Muscle of leg (tissue), 11 donors: ENCODE measurements around the gene MXRA8. TPM values are rescaled to one million over a fixed set of nuclear protein-coding genes. Genes with fewer than 3 reads are reported as not detected.
A peak's percentile ranks its signal among the peaks of the same experiment; 100 is the strongest.

ENCODE experiments used
- DNase-seq: peaks from one replicate; pipeline ENCODE4 v3.0.0; 2013
- H3K27ac ChIP-seq: one replicate; pipeline ENCODE4 v1.5.1; 2013; ENCODE audit warnings: mild to moderate bottlenecking, low read length, control low read depth
- H3K27me3 ChIP-seq: one replicate; pipeline ENCODE4 v1.6.1; 2013; ENCODE audit warnings: low read length; ENCODE audit not compliant: control insufficient read depth, insufficient read depth
- H3K36me3 ChIP-seq: one replicate; pipeline ENCODE4 v1.6.1; 2013; ENCODE audit warnings: low read length; ENCODE audit not compliant: control insufficient read depth, insufficient read depth
- H3K4me1 ChIP-seq: one replicate; pipeline ENCODE4 v1.6.1; 2013; ENCODE audit warnings: low read length; ENCODE audit not compliant: control insufficient read depth, insufficient read depth
- H3K4me3 ChIP-seq: one replicate; pipeline ENCODE4 v1.5.1; 2013; ENCODE audit warnings: low read length, control low read depth
- H3K9me3 ChIP-seq: replicated peaks from 2 replicates; pipeline ENCODE4 v1.6.1; 2013; ENCODE audit warnings: low read depth, low read length; ENCODE audit not compliant: control insufficient read depth
- WGBS: methylation state at CpG from one replicate; pipeline ENCODE4 v1.1.5; 2013; ENCODE audit warnings: missing lambda C conversion rate; ENCODE audit not compliant: insufficient coverage; 5-methylcytosine and 5-hydroxymethylcytosine counted together
- polyA plus RNA-seq, 8 donors: library from polyadenylated mRNA; unstranded; fragments of 120-200 nt; gene quantifications; one replicate each; pipeline versions ENCODE4 v1.2.1 to v1.2.3, GENCODE V29; 2013; ENCODE audit warnings: inconsistent platforms in 1 of 8, low replicate concordance in 1 of 8; ENCODE audit not compliant: insufficient read length in 8 of 8, insufficient read depth in 1 of 8
- total RNA-seq: library from RNA; stranded (reverse); fragments of 120-200 nt; gene quantifications from one replicate; pipeline ENCODE4 v1.2.4, GENCODE V29; 2013

Gene MXRA8
- total and polyA plus RNA-seq, 9 donors, result 56.2 to 113 (median 87.9) TPM

DNA sequence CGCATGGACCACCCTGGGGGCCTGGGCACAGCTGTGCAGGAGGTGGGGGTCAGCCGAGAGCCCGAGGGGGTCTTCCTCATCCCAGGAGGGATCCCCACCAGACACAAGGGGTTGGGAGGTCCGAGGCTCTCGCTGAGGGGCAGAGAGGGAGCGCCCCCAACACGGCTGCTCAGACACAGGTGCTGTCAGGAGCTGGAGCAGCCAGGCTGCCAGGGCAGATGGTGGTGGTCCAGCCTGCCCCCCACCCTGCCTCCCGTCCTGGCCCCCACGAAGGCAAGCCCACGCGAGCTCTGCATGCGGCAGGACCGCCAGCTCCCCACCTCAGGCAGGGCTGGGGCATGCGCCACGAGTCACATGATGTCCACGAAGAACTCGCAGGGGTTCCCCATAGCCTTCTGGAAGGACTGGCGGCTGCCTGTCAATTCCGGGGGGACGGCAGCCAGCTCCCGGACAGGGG is 22.5 kb downstream of the MXRA8 start:
- no peak overlapping the region for H3K27ac ChIP-seq
- H3K27me3 ChIP-seq, result no peaks in the 10 kb centered on the region
- peaks cover 43% of the 10 kb centered on the region for H3K36me3 ChIP-seq
- no peaks in the 10 kb centered on the region for H3K9me3 ChIP-seq
- 75% methylated on average over 17 of the region's 21 CpGs for WGBS
- no peak for DNase-seq
- H3K4me3 ChIP-seq, result no peak overlapping the region
- peaks cover 9% of the 10 kb centered on the region for H3K4me1 ChIP-seq

DNA sequence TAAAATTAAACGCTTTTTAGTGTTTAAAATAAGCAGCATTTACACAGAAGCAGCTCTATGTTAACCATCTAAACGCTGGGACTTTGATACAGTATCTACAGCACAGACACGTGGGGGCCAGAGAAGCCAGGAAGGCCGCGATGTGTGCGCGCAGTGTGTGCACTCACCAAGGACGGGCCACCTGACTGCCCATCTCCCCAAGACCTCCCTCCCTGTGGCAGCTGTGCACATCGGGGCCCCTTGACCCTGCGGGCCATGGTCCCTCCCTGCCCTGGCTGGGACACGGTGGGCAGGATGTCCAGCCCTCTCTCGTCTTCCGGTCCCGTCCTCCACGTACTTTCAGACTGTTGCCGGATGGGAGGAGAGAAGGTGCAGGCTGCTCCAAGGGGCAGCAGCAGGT is 23.1 kb downstream of the MXRA8 start:
- no peak overlapping the region for H3K27ac ChIP-seq
- 61% methylated on average over 13 of the region's 16 CpGs for WGBS
- H3K4me1 ChIP-seq, result peaks cover 15% of the 10 kb centered on the region
- peaks cover 39% of the 10 kb centered on the region for H3K36me3 ChIP-seq
- H3K4me3 ChIP-seq, result no peak overlapping the region
- no peak for DNase-seq
- no peaks in the 10 kb centered on the region for H3K27me3 ChIP-seq
- H3K9me3 ChIP-seq, result no peaks in the 10 kb centered on the region

DNA sequence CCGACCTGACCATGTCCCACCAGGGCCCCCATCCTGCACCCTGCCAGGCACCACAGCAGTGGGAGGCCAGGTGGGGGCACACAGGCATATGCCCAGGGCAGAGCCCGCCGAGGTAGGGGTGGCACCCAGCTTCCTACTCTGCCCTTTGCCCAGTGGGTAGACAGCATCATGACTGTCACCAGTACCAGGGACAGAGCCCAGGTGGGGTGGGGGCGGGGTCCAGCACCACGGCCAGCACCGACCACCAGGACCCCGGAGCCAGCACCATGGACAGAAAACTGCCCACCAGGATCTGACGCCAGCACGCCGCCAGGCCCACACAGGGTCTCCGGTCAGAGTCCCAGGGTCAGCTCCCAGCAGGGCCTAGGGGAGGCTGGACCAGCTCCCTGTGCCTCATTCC is 23.5 kb downstream of the MXRA8 start:
- H3K36me3 ChIP-seq, result peaks cover 34% of the 10 kb centered on the region
- 38% methylated on average over 11 of the region's 11 CpGs for WGBS
- no peaks in the 10 kb centered on the region for H3K9me3 ChIP-seq
- no peak overlapping the region for H3K27ac ChIP-seq
- H3K4me3 ChIP-seq, result no peak overlapping the region
- H3K4me1 ChIP-seq, result peaks cover 16% of the 10 kb centered on the region
- no peak for DNase-seq
- no peaks in the 10 kb centered on the region for H3K27me3 ChIP-seq

DNA sequence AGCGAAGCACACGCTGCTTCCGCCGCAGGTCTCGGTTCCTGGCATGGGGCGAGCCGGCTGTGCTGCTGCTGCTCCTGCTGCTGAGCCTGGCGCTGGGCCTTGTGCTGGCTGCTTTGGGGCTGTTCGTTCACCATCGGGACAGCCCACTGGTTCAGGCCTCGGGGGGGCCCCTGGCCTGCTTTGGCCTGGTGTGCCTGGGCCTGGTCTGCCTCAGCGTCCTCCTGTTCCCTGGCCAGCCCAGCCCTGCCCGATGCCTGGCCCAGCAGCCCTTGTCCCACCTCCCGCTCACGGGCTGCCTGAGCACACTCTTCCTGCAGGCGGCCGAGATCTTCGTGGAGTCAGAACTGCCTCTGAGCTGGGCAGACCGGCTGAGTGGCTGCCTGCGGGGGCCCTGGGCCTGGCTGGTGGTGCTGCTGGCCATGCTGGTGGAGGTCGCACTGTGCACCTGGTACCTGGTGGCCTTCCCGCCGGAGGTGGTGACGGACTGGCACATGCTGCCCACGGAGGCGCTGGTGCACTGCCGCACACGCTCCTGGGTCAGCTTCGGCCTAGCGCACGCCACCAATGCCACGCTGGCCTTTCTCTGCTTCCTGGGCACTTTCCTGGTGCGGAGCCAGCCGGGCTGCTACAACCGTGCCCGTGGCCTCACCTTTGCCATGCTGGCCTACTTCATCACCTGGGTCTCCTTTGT is 24.7 kb downstream of the MXRA8 start:
- no peak overlapping the region for H3K27ac ChIP-seq

DNA sequence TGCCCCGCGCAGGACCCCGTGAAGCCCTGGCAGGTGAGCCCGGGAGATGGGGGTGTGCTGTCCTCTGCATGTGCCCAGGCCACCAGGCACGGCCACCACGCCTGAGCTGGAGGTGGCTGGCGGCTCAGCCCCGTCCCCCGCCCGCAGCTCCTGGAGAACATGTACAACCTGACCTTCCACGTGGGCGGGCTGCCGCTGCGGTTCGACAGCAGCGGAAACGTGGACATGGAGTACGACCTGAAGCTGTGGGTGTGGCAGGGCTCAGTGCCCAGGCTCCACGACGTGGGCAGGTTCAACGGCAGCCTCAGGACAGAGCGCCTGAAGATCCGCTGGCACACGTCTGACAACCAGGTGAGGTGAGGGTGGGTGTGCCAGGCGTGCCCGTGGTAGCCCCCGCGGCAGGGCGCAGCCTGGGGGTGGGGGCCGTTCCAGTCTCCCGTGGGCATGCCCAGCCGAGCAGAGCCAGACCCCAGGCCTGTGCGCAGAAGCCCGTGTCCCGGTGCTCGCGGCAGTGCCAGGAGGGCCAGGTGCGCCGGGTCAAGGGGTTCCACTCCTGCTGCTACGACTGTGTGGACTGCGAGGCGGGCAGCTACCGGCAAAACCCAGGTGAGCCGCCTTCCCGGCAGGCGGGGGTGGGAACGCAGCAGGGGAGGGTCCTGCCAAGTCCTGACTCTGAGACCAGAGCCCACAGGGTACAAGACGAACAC is 25.4 kb downstream of the MXRA8 start:
- no peaks in the 10 kb centered on the region for H3K9me3 ChIP-seq
- no peak for DNase-seq
- 80% methylated on average over 45 of the region's 48 CpGs for WGBS

More for the DNA sequence above, 24.7 kb downstream of the MXRA8 start:
- H3K4me1 ChIP-seq, result peaks cover 16% of the 10 kb centered on the region
- H3K9me3 ChIP-seq, result no peaks in the 10 kb centered on the region
- no peak for DNase-seq
- no peak overlapping the region for H3K4me3 ChIP-seq
- peaks cover 30% of the 10 kb centered on the region for H3K36me3 ChIP-seq
- 84% methylated on average over 36 of the region's 36 CpGs for WGBS
- H3K27me3 ChIP-seq, result no peaks in the 10 kb centered on the region

DNA sequence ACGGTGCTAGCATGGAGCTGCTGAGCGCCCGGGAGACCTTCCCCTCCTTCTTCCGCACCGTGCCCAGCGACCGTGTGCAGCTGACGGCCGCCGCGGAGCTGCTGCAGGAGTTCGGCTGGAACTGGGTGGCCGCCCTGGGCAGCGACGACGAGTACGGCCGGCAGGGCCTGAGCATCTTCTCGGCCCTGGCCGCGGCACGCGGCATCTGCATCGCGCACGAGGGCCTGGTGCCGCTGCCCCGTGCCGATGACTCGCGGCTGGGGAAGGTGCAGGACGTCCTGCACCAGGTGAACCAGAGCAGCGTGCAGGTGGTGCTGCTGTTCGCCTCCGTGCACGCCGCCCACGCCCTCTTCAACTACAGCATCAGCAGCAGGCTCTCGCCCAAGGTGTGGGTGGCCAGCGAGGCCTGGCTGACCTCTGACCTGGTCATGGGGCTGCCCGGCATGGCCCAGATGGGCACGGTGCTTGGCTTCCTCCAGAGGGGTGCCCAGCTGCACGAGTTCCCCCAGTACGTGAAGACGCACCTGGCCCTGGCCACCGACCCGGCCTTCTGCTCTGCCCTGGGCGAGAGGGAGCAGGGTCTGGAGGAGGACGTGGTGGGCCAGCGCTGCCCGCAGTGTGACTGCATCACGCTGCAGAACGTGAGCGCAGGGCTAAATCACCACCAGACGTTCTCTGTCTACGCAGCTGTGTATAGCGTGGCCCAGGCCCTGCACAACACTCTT is 26.2 kb downstream of the MXRA8 start:
- Histone ChIP-seq H3K27ac (no peak overlapping the region), H3K4me1 (peaks cover 16% of the 10 kb centered on the region)
- 78% methylated on average over 54 of the region's 57 CpGs for WGBS

More for the DNA sequence above, 25.4 kb downstream of the MXRA8 start:
- Histone ChIP-seq H3K4me3 (no peak overlapping the region), H3K27me3 (no peaks in the 10 kb centered on the region), H3K4me1 (peaks cover 16% of the 10 kb centered on the region), H3K36me3 (peaks cover 31% of the 10 kb centered on the region), H3K27ac (no peak overlapping the region)

DNA sequence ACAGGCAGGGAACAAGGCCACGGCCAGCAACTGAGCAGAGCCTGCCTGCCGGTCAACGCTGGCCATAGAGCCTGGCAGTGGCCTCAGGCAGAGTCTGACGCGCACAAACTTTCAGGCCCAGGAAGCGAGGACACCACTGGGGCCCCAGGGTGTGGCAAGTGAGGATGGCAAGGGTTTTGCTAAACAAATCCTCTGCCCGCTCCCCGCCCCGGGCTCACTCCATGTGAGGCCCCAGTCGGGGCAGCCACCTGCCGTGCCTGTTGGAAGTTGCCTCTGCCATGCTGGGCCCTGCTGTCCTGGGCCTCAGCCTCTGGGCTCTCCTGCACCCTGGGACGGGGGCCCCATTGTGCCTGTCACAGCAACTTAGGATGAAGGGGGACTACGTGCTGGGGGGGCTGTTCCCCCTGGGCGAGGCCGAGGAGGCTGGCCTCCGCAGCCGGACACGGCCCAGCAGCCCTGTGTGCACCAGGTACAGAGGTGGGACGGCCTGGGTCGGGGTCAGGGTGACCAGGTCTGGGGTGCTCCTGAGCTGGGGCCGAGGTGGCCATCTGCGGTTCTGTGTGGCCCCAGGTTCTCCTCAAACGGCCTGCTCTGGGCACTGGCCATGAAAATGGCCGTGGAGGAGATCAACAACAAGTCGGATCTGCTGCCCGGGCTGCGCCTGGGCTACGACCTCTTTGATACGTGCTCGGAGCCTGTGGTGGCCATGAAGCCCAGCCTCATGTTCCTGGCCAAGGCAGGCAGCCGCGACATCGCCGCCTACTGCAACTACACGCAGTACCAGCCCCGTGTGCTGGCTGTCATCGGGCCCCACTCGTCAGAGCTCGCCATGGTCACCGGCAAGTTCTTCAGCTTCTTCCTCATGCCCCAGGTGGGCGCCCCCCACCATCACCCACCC is 27.0 kb downstream of the MXRA8 start, which contains the start of gene TAS1R3:
TAS1R3 (plus strand) TSS at position 213 of the 898 bp plus-strand sequence; CDS start at position 279, 66 bp downstream.
- Histone ChIP-seq H3K27me3 (no peaks in the 10 kb centered on the region), H3K4me1 (peaks cover 17% of the 10 kb centered on the region), H3K9me3 (no peaks in the 10 kb centered on the region), H3K36me3 (peaks cover 34% of the 10 kb centered on the region), H3K27ac (peak within 1 kb of the TSS; percentile 35), H3K4me3 (no peak within 1 kb of the TSS)
- peak; percentile 44 for DNase-seq
- 75% methylated on average over 38 of the region's 41 CpGs for WGBS

More for the DNA sequence above, 26.2 kb downstream of the MXRA8 start:
- Histone ChIP-seq H3K27me3 (no peaks in the 10 kb centered on the region), H3K36me3 (peaks cover 29% of the 10 kb centered on the region), H3K4me3 (no peak overlapping the region), H3K9me3 (no peaks in the 10 kb centered on the region)
- no peak for DNase-seq

DNA sequence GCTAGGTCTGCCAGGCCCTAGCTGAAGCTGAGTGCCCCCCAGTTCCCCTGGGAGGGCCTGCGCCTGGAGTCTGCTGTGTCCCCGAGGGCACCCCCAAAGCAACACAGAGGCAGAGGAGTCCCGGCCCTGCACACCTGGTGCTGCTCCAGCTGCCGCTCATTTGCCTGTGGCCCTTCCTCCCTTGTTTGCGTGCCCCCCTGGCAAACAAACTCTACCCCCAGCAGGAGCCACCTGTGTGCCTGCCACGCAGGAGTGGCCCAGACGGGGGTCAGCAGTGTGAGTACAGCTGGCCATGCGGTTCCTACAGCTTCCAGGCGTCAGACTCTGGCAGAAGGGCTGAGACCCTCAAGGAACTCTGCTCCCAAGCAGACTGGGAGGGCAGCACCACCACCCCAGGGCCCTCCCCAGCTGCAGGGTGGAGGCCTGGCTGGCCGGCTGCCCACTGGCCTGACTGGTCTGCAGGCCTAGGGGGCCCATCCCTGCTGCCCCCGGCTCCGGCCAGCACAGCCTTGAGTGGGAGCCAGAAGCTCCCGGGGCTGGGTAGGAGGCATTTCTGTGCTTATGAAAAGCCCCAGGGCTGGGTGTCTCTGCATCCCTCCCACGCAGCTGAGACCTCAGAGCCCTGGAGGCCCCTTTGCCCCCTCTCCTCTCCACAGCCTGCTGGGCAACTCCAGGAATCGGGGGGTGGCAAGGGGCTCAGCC is 27.8 kb downstream of the MXRA8 start:
- H3K27ac ChIP-seq, result peak overlapping the region; percentile 35

More for the DNA sequence above, 27.8 kb downstream of the MXRA8 start:
- H3K27me3 ChIP-seq, result no peaks in the 10 kb centered on the region
- no peak overlapping the region for H3K4me3 ChIP-seq
- no peaks in the 10 kb centered on the region for H3K9me3 ChIP-seq
- peaks cover 25% of the 10 kb centered on the region for H3K4me1 ChIP-seq
- WGBS, result 58% methylated on average over 12 of the region's 15 CpGs
- DNase-seq, result no peak
- H3K36me3 ChIP-seq, result peaks cover 33% of the 10 kb centered on the region
